Measurements from ENCODE around the gene TADA1.
"Not testable (repeated sequence)": the region's sequence is repeated elsewhere in the genome, so short reads cannot be mapped to it uniquely, and the experiment has no call there.

TADA1 gene

GRCh38 chr1:166840309-166841274 is 35.5 kb downstream of the TADA1 start:
- DNase-seq, result no peak

DNA sequence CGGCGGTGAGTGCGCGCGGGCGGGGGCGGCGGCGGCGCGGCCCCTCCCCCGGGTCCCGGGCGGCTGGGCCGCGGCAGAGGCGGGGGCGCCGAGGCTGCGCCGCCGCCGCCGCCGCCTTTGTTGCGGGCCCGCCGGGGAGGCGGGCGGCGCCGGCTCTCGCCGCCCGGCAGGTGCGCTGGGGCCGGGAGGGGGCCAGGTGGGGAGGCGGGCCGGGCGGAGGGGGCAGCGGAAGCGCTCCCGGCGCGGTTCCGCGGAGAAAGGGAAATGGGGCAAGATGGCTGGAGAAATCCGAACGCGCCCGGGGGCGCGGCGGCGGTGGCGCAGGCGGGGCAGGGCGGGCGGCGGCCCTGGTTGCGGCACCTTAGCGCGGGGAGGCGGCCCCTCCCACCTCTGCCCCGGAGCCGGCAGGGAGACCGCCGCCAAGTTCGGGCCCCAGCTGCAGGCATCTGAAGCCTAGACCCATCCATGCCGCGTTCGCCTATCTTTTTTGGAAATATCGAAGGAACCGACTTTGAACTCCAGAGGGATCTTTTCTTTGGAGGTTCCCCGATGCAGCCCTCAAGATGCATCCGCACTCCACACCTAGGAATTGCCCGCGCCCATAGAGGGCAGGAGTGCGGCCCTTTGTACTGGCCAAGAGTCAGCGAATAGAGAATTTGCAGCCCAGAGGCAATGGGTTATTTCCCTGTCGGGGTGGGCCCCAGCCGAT is 36.3 kb downstream of the TADA1 start:
- peak; percentile 6 to 56 for DNase-seq

- DNase-seq, result peak; percentile 84 to 92
These were observed 37.1 kb downstream of the TADA1 start, which contains the start of gene POGK for GRCh38 chr1:166838766-166839599. Gene POGK (plus strand): TSS chr1:166839475. CDS start chr1:166840957, 1,482 bp downstream.

- no peak for DNase-seq
These were observed 39.3 kb downstream of the TADA1 start for GRCh38 chr1:166836733-166837132.

- not testable (repeated sequence) for DNase-seq
These were observed 46.3 kb downstream of the TADA1 start for GRCh38 chr1:166829762-166830161.

- DNase-seq, result no peak
These were observed 48.6 kb downstream of the TADA1 start for GRCh38 chr1:166827426-166827825.

DNA sequence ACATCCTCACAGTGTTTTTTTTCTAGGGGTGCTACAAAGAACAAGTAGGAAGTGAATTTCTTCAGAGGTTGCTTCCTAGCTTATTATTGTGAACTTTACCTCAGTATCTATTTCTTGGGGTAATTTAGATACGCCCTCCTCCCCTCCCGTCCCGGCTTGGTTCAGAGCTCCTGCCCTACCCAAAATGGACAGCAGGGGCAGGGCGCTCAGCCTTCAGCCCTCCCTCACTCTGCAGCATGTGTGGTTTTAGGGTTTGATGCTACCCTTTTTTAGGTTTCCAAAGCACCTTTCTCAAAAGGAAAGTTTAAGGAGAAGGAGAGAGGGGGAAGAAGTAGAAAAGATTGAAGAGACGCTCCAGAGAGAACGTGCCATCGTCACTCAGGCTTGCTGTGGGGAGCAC is 53.7 kb downstream of the TADA1 start:
- no peak for DNase-seq

DNA sequence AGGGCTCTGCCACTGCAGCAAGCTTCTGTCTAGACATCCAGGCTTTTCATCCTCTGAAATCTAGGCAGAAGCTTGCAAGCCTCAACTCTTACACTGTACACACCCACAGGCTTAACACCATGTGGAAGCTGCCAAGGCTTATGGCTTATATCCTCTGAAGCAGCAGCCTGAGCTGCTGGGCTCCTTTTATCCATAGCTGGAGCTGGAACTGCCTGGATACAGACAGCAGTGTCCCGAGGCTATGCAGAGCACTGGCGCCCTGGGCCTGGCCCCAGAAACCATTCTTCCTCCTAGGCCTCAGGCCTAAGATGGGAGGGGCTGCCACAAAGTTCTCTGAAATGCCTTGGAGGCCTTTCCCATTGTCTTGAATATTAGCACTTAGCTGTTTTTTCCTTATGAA is 56.1 kb downstream of the TADA1 start:
- no peak for DNase-seq

DNA sequence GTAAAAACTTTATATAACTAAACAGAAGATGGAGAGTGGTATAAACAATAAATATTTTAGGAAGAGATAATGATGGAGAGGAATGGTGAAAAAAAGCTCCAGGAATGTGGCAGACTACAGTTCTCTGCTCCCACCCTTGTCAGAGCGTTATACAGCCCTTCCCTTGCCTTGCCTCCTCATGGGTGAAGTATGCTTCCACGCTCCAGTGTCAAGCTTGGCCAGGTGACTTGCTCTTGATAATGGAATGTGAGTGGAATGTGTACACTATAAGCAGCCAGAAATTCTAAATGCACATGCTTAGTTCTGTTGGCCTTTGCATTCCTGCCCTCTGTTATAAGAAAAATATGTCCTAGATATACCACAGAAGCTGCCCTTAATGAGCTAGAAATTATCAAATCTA is 61.5 kb downstream of the TADA1 start:
- no peak for DNase-seq

DNA sequence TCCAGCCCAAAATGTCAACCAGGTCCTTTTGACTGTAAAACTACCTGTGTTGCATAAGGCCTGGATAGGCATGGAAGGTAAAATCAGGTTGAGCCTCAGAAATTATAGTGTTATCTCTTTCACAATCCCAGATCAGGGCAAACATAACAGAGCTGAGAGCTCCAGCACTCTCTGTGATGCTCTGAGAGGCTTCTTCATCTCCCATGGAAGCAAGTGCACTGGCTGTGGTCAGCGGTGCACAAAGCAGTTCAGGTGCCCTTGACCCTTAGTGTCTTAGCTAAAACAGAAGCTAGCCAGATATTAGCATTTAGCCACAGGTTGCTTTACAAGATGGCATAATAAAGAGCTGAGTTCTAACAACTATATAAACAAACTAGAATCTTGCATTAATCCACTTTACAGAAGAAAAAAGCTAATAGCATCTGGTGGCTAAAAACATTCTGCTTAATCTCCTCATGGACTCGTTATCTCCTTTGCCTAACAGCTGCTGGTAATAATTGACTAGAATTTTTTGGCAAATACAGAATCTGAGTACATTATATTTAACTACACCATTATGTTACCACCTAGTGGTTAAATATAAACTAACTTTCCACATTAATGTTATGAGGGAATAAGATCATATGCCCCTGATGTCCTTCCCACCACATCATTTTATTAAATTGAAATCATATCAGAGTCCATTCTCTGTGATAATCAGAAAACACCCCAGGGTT is 62.4 kb downstream of the TADA1 start:
- DNase-seq, result no peak

- DNase-seq, result no peak
These were observed 64.4 kb downstream of the TADA1 start for GRCh38 chr1:166811691-166812090.

- DNase-seq, result no peak
These were observed 67.1 kb downstream of the TADA1 start for GRCh38 chr1:166808952-166809351.
